ENCODE data around the gene CEBPG.

The CEBPG gene

DNA sequence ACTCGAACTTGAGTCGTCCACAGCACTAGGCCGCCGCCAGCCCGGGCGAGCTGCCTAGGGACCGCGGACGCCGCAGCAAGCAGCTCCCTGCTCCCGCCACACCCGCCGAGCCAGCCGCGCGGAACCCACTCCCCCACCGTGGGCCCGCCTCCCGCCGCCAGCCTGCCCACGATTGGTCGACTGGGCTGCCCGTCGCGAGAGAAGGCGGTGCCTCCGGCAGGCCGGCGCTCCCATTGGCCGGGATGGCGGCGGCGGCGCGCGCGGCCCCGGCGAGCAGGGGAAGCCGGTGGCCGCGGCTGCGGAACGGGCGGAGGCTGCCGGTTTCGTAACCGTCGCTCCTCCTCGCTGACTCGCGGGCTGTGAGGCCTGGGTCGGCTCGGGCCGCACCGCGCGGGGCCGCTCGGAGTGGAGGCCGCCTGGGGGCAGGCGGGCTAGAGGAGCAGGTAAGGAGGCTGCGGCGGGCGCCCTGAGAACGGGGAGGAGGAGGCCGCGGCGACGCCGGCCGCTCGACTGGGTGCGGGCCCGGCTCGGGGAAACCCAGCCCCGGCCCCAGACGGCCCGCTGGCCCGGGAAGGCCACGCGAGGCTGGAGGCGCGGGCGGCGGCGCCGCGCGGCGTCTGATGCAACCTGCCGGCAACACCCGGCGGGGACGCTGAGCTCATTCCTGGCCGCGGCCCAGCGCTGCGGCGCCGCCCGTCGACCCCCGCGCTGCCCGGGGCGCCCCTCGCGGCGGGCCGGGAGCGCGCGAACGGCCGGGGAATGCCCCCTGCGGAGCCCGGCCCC is at the start of gene CEBPG:
Gene CEBPG, plus strand, starts transcription at position 257 of the 783 bp plus-strand sequence. CDS start 5,531 bp downstream, outside the sequence.
- DNase-seq (ENCODE audit: low read depth), result peak; percentile 89

- DNase-seq (ENCODE audit: low read depth), result no peak
Measured at GRCh38 chr19:33324628-33325027, 48.9 kb upstream of the CEBPG start.

GRCh38 chr19:33325920-33326319 is 47.6 kb upstream of the CEBPG start:
- DNase-seq (ENCODE audit: low read depth), result no peak

DNA sequence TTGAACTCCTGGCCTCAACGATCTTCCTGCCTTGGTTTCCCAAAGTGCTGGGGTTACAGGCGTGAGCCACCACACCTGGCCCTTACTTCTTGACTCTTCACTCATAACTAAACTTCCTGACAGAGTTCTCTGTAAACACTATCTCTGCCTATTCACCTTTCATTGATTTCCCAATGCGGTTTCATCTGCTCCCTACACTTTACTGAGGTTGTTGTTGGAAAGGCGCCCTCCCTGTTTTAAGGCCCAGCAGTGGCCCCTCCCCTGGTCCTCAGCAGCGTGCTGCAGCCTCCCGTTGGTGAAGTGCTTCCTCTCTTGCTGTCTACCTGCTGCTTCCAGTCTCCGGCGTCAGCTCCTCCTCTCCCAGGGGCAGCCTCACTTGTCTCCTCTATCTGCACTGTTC is 44.4 kb upstream of the CEBPG start:
- no peak for DNase-seq (ENCODE audit: low read depth)

DNA sequence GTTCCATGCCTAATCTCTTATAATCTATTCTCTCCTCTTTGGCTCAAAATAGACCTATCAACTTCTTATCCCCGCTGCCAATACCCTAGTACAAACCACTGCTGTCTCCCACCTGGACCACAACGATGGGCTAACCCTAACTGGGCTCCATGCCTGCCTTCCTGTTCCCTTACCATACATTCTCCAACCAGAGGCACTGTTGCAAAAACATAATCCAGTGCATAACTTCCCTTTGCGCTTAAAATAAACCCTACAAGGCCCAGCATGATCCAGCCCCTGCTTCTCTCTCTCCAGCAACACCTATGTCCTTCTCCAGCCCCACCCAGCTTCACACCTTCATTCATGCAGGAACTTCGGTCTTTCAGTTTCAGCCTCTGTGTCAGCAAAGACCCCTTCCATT is 43.8 kb upstream of the CEBPG start:
- no peak for DNase-seq (ENCODE audit: low read depth)

DNA sequence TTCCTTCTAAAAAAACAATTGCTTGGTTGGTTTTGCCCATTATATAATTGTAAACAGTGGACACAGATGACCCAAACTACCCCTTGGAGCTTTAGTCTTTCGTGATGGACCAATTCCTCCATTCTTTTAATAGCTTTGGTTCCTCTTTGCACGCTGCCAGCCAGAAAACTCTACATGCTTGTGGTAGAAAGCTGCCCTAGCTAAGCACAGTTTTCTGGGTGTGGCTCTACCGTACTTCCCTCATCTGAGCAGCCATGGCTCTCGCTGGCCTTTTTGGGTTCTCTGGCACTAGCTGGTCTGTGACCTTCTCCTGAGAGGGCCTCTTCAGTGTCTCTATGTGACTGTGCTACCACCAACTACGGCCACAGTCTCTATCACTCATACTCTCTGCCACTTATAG is 41.3 kb upstream of the CEBPG start:
- no peak for DNase-seq (ENCODE audit: low read depth)

DNA sequence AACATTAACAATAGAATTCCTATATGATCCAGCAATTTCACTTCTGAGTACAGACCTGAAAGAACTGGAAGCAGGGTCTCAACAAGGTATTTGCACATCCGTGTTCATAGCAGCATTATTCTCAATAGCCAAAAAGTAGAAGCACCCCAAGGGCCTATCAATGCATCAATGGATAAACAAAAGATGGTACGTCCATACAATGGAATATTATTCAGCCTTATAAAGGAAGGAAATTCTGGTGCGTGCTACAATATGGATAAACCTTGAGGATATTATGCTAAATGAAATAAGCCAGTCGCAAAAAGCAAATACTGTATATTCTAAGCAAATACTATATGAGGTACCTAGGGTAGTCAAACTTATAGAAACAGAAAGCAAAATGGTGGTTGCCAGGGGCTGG is 40.4 kb upstream of the CEBPG start:
- DNase-seq (ENCODE audit: low read depth), result no peak

GRCh38 chr19:33333642-33334041 is 39.9 kb upstream of the CEBPG start:
- no peak for DNase-seq (ENCODE audit: low read depth)

GRCh38 chr19:33334271-33334670 is 39.2 kb upstream of the CEBPG start:
- no peak for DNase-seq (ENCODE audit: low read depth)

- DNase-seq (ENCODE audit: low read depth), result no peak
Measured at GRCh38 chr19:33335446-33335845, 38.1 kb upstream of the CEBPG start.

DNA sequence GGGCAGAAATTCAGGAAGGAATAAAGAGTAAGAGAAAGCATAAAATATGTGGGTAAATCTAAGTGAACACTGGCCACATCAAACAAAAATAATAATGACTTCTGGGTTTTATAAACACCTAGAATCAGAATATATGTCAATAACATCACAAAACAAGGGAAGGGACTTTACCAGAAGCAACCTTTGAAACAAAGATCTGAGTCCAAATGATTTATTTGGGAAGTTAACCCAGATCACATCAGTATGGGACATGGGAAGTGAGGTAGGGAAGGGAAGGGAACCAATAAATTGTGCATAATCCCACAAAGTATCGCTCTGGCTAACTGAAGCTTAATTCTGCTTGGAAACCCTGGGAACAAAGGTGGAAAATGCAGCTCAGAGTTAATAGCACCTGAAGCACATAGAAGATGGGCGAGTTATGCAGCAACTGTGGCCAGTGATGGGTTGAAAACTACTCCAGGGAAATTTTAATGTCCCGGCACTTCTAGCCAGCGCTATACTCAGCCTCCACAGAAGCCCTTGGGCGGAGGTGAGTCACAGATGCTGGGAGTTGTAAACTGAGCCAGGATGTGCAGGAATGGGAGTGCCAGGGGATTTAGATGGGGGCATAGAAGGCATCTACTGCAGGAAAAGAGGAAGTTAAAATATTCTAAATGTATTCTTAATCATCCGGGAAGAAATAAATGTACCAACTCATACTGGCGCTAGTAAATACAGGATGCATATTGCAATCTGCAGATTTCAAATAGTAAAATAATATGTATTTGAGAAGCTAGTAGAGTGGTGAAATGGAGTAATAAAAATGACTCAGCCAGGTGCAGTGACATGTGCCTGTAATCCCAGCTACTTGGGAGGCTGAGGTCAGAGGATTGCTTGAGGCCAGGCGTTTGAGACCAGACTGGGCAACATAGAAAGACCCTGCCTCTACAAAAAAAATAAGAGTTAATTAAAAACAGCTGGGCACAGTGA is 34.2 kb upstream of the CEBPG start:
- no peak for DNase-seq (ENCODE audit: low read depth)

DNA sequence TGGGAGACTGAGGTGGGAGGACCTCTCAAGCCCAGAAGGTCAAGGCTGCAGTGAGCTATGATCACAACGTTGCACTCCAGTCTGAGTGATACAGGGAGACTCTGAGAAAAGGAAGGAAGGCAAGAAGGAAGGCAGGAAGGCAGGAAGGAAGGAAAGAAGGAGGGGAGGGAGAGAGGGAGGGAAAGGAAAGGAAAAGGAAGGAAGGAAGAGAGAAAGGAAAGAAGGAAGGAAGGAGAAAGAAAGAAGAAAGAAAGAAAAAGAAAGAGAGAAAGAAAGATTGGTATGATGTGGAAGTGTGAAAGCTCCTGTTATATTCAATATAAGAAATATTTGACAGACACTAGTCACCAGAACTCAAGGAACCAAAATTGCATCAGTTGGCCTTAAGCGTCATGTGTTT is 32.5 kb upstream of the CEBPG start:
- DNase-seq (ENCODE audit: low read depth), result no peak

DNA sequence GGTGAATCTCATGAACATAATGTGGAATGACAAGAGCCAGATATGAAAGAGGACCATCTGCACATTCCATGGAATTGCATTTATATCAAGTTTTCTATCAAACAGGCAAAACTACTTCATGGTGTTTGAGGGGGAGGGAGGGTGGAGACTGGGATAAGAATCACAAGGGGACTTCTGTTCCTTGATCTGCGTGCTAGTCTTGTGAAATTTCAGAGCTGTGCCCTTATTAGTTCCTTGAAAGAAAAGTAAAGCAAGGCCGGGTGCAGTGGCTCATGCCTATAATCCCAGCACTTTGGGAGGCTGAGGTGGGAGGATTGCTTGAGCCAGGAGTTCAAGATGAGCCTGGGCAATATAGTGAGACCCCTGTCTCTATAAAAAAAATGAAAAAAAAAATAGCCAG is 30.2 kb upstream of the CEBPG start:
- DNase-seq (ENCODE audit: low read depth), result no peak

GRCh38 chr19:33343859-33344572 is 29.5 kb upstream of the CEBPG start:
- no peak for DNase-seq (ENCODE audit: low read depth)

DNA sequence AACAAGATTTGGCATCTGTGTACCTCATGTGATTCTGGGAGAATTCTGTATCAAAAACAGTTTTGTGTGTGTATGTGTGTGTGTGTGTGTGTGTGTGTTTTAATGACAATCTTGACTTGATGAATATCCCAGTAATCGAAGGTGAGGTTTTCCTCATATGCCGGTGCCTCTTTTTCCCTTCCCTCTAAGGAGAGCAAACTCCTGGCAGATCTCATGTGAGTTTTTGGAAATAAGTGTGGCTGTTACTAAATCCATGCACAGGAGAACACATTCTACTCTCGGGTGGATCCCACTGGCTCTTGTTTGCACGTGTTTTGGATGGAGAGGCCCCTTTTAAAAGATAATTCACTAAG is 29.0 kb upstream of the CEBPG start:
- no peak for DNase-seq (ENCODE audit: low read depth)

GRCh38 chr19:33345163-33345562 is 28.3 kb upstream of the CEBPG start:
- DNase-seq (ENCODE audit: low read depth), result no peak

DNA sequence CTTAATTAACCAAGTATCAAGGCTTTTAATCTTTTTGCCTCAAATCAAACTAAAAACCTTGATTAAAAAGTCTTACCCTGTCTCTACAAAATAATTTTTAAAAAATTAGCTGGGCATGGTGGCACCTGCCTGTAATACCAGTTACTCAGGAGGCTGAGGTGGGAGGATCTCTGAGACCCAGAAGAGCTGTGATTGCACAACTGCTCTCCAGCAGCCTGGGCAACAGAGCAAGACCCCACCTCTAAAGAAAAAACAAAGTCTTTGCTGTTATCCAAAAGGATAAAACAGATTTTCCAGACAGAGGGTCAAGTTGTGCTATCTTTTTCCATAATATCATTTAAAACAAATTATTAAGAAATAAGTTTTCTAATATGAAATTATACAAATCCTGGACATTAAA is 26.8 kb upstream of the CEBPG start:
- no peak for DNase-seq (ENCODE audit: low read depth)

GRCh38 chr19:33347300-33347699 is 26.2 kb upstream of the CEBPG start:
- no peak for DNase-seq (ENCODE audit: low read depth)

- DNase-seq (ENCODE audit: low read depth), result no peak
Measured at GRCh38 chr19:33348301-33349010, 25.1 kb upstream of the CEBPG start.

DNA sequence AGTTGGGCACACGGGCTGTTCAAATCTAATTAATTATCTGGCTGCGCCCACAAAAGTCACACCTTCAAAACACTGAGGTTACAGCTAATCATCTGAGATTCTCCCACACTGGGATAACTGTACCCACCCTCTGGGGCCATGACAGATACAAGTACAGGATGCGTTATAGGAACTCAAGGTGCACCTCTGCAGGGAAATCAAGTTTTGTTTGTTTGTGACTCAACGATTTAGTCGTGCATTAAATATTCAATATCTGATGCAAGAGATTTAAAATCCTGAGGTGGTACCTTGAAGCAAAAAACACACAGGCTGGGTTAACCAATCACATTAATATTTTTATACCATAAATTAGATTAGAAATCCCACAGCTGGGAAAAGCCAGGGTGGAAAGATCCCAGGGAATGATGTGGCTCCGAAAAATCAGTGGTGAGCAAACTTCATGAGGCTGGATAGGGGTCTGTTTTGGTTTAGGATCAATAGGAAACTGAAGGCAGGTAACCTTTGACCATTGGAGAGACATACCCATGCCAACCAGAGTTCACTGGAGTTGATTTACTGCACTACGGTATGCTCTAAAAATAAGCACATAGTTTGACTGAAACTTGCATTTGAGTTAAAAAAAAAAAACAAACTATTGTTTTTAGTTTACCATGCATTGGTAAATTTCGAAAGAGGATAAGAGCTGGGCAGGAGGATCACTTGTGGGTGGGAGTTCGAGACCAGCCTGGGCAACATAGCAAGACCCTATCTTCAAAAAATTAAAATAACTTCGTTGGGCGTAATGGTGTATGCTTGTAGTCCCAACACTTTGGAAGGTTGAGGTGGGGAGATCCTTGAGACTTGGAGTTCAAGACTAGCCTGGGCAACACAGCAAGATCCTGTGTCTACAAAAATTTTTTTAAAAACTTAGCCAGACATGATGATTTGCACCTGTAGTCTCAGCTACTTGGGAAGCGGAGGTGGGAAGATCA is 23.9 kb upstream of the CEBPG start:
- no peak for DNase-seq (ENCODE audit: low read depth)
